ENCODE measurements around the gene CD302.

GRCh38 chr2:159832858-159833257 is 34.9 kb upstream of the CD302 start:
- no peak for TF ChIP-seq CTCF (IDR thresholded peaks at IDR 0.05)
- no peak for TF ChIP-seq EZH2 (IDR thresholded peaks at IDR 0.05; ENCODE audit: borderline replicate concordance, insufficient read depth, low read depth, low read length, poor library complexity, severe bottlenecking)
